Loucy (cell line): Measurements from ENCODE around the gene ANKRD36B.
"Not testable (repeated sequence)": the region's sequence is repeated elsewhere in the genome, so short reads cannot be mapped to it uniquely, and the experiment has no call there.

ENCODE experiments used
- CTCF ChIP-seq: fragments of 200-600 bp; sonication (generic); conservative IDR thresholded peaks from 2 replicates; pipeline ENCODE4 v1.5.1; 2014; ENCODE audit warnings: mild to moderate bottlenecking, antibody characterized with exemption, low read length
- EZH2phosphoT487 ChIP-seq: fragments of 200-600 bp; IDR thresholded peaks from 2 replicates; pipeline ENCODE4 v1.6.1; 2018; ENCODE audit warnings: antibody characterized with exemption, mild to moderate bottlenecking, moderate library complexity, borderline replicate concordance

- TF ChIP-seq CTCF, EZH2phosphoT487: not testable (repeated sequence)
Observed at GRCh38 chr2:97589598-97590510, at the start of gene ANKRD36B.
